Naive thymus-derived CD4-positive, alpha-beta T cell (primary cell): ENCODE results near the gene B9D2. TPM values are rescaled to one million over a fixed set of nuclear protein-coding genes. Genes with fewer than 3 reads are reported as not detected.

Source experiments
- polyA plus RNA-seq, 2 donors: library from polyadenylated mRNA; unstranded; fragments of 300-500 nt; fragmentation: Illumina TruSeq; gene quantifications; one replicate each; pipeline ENCODE4 v1.2.3, GENCODE V29; 2021
- total RNA-seq, 6 experiments: library from RNA in 5 of 6; stranded (reverse) in 5 of 6; gene quantifications; 1 replicate in 5 of 6; 2 replicates in 1 of 6; pipeline ENCODE4 v1.2.3 and lab custom pipeline; 2021 to 2026

Gene B9D2
- total and polyA plus RNA-seq, 7 experiments from 2014 or later: 11.6 to 38.9 (median 18.0) TPM

Other genes with a start within 250 kb of the B9D2 start
- 1 to 10 TPM in 1 of 5 experiments, under 1 TPM in 2, not detected in 2; 0.32 to 1.1 (median 0.96) TPM for gene CYP2F1, start 249.7 kb downstream of the B9D2 start, total RNA-seq
- gene CYP2F1, start 249.7 kb downstream of the B9D2 start, polyA plus RNA-seq: not detected
- 1 to 10 TPM in 2 of 5 experiments, under 1 TPM in 3; 0.24 to 4.1 (median 0.74) TPM for gene CYP2S1, start 170.9 kb downstream of the B9D2 start, total RNA-seq
- not detected for gene CYP2S1, start 170.9 kb downstream of the B9D2 start, polyA plus RNA-seq
- gene AXL, start 144.9 kb downstream of the B9D2 start, total RNA-seq: under 1 TPM in 4 of 5 experiments, not detected in 1; 0.12 to 0.54 (median 0.35) TPM
- under 1 TPM; 0.16 to 0.19 TPM for gene AXL, start 144.9 kb downstream of the B9D2 start, polyA plus RNA-seq
- 100 to 1,000 TPM; 253 to 319 (median 280) TPM for gene HNRNPUL1, start 99.8 kb downstream of the B9D2 start, total RNA-seq
- 10 to 100 TPM; 51.4 to 81.6 TPM for gene HNRNPUL1, start 99.8 kb downstream of the B9D2 start, polyA plus RNA-seq
- gene CCDC97, start 54.0 kb downstream of the B9D2 start, total RNA-seq: 10 to 100 TPM; 35.9 to 56.5 (median 49.1) TPM
- 10 to 100 TPM; 22.3 to 27.6 TPM for gene CCDC97, start 54.0 kb downstream of the B9D2 start, polyA plus RNA-seq
- 100 to 1,000 TPM in 3 of 5 experiments, 10 to 100 TPM in 2; 91.2 to 322 (median 185) TPM for gene TGFB1, start 10.2 kb downstream of the B9D2 start, total RNA-seq
- gene TGFB1, start 10.2 kb downstream of the B9D2 start, polyA plus RNA-seq: 10 to 100 TPM; 31.4 to 62.3 TPM
- 10 to 100 TPM in 4 of 5 experiments, 1 to 10 TPM in 1; 8.2 to 18.1 (median 16.0) TPM for gene TMEM91, start 12.4 kb upstream of the B9D2 start, total RNA-seq
- gene TMEM91, start 12.4 kb upstream of the B9D2 start, polyA plus RNA-seq: 1 to 10 TPM; 5.2 to 8.6 TPM
- 10 to 100 TPM; 15.0 to 37.5 (median 20.6) TPM for gene EXOSC5, start 33.2 kb upstream of the B9D2 start, total RNA-seq
- gene EXOSC5, start 33.2 kb upstream of the B9D2 start, polyA plus RNA-seq: 10 to 100 TPM; 76.0 to 84.8 TPM
- 10 to 100 TPM; 19.4 to 25.0 (median 20.5) TPM for gene BCKDHA, start 33.7 kb upstream of the B9D2 start, total RNA-seq
- 10 to 100 TPM; 45.1 to 55.9 TPM for gene BCKDHA, start 33.7 kb upstream of the B9D2 start, polyA plus RNA-seq
- gene B3GNT8, start 63.2 kb upstream of the B9D2 start, total RNA-seq: 1 to 10 TPM in 3 of 5 experiments, under 1 TPM in 2; 0.32 to 5.3 (median 1.1) TPM
- under 1 TPM; 0.19 to 0.37 TPM for gene B3GNT8, start 63.2 kb upstream of the B9D2 start, polyA plus RNA-seq
- gene DMAC2, start 75.8 kb upstream of the B9D2 start, total RNA-seq: 10 to 100 TPM; 22.2 to 44.4 (median 26.2) TPM
- gene DMAC2, start 75.8 kb upstream of the B9D2 start, polyA plus RNA-seq: 10 to 100 TPM; 53.2 to 53.7 TPM
- gene ERICH4, start 79.0 kb upstream of the B9D2 start, total RNA-seq: not detected
- not detected for gene ERICH4, start 79.0 kb upstream of the B9D2 start, polyA plus RNA-seq
- 10 to 100 TPM; 40.1 to 64.5 (median 50.0) TPM for gene CEACAM21, start 212.0 kb upstream of the B9D2 start, total RNA-seq
- 10 to 100 TPM; 27.7 to 43.6 TPM for gene CEACAM21, start 212.0 kb upstream of the B9D2 start, polyA plus RNA-seq